Fibroblast of lung (primary cell): ENCODE data around the gene N4BP2L1. TPM values are rescaled to one million over a fixed set of nuclear protein-coding genes. Genes with fewer than 3 reads are reported as not detected.

Experiments used
- DNase-seq, 2 donors: peaks; one replicate each; pipeline versions ENCODE4 v3.0.0 to v3.0.0-alpha.2; 2010; ENCODE audit warnings: low read depth in 2 of 2
- H2AFZ ChIP-seq: 2 replicates; pipeline ENCODE4 v1.5.1; 2012; ENCODE audit warnings: low read length, control low read depth, inconsistent platforms
- H3K27ac ChIP-seq: 2 replicates; pipeline ENCODE4 v1.5.1; 2011; ENCODE audit warnings: low read length, control low read depth; ENCODE audit not compliant: insufficient read depth
- H3K27me3 ChIP-seq: 2 replicates; pipeline ENCODE4 v1.5.1; 2011; ENCODE audit warnings: mild to moderate bottlenecking, low read length; ENCODE audit not compliant: control insufficient read depth, insufficient read depth
- H3K36me3 ChIP-seq: 2 replicates; pipeline ENCODE4 v1.5.1; 2011; ENCODE audit warnings: low read length; ENCODE audit not compliant: control insufficient read depth, insufficient read depth
- H3K4me1 ChIP-seq: 2 replicates; pipeline ENCODE4 v1.5.1; 2011; ENCODE audit warnings: low read length; ENCODE audit not compliant: control insufficient read depth, insufficient read depth; ENCODE audit errors: extremely low read depth
- H3K4me2 ChIP-seq: 2 replicates; pipeline ENCODE4 v1.5.1; 2011; ENCODE audit warnings: low read length, control low read depth; ENCODE audit not compliant: insufficient read depth; ENCODE audit errors: extremely low read depth
- H3K4me3 ChIP-seq, 4 experiments: fragments of 200-600 bp in 1 of 4; sonication (generic) in 1 of 4; replicated peaks in 1 of 4; 2 replicates each; pipeline ENCODE4 v1.5.1; 2011 to 2016; ENCODE audit warnings: low read length in 4 of 4, low read depth in 3 of 4, mild to moderate bottlenecking in 3 of 4, control low read depth in 2 of 4, inconsistent platforms in 1 of 4, mixed read lengths in 1 of 4; ENCODE audit not compliant: insufficient read depth in 1 of 4; ENCODE audit errors: control extremely low read depth in 1 of 4
- H3K79me2 ChIP-seq: 2 replicates; pipeline ENCODE4 v1.5.1; 2012; ENCODE audit warnings: mild to moderate bottlenecking, low read length, inconsistent platforms; ENCODE audit not compliant: control insufficient read depth, insufficient read depth
- H3K9ac ChIP-seq: 2 replicates; pipeline ENCODE4 v1.5.1; 2011; ENCODE audit warnings: mild to moderate bottlenecking, low read length, control low read depth; ENCODE audit not compliant: insufficient read depth
- H3K9me3 ChIP-seq: 2 replicates; pipeline ENCODE4 v1.5.1; 2012; ENCODE audit warnings: low read depth, low read length; ENCODE audit not compliant: control insufficient read depth, insufficient read depth
- H4K20me1 ChIP-seq: 2 replicates; pipeline ENCODE4 v1.5.1; 2011; ENCODE audit warnings: low read length; ENCODE audit not compliant: control insufficient read depth, insufficient read depth; ENCODE audit errors: extremely low read depth
- EZH2 ChIP-seq: IDR thresholded peaks from 2 replicates; pipeline ENCODE4 v1.5.1; 2012; ENCODE audit warnings: low read length, control low read depth, mild to moderate bottlenecking; ENCODE audit errors: missing control alignments
- polyA plus RNA-seq, 2 donors: library from polyadenylated mRNA; depleted of rRNA in 1 of 2; stranded (reverse) in 1 of 2; unstranded in 1 of 2; fragments of >200 nt; gene quantifications; 2 replicates each; pipeline ENCODE4 v1.2.1, GENCODE V29; 2011 to 2012; ENCODE audit warnings: missing spikeins in 1 of 2
- total RNA-seq: library from RNA; depleted of rRNA; stranded (reverse); fragments of >200 nt; gene quantifications from 2 replicates; pipeline ENCODE4 v1.2.1, GENCODE V29; 2014
- TF ChIP-seq, protein P1 (sequence below), 2 donors: IDR thresholded peaks in 1 of 2; conservative IDR thresholded peaks in 1 of 2; 1 replicate in 1 of 2; 2 replicates in 1 of 2; pipeline ENCODE4 v1.5.1; 2011 to 2012; ENCODE audit warnings: low read length in 2 of 2, control low read depth in 1 of 2, inconsistent platforms in 1 of 2, low read depth in 1 of 2, mild to moderate bottlenecking in 1 of 2

N4BP2L1 gene
- total and polyA plus RNA-seq, 2 donors (not counting 1 experiment from before 2014, with no cell fraction given) = 2.7 to 5.9 TPM

DNA sequence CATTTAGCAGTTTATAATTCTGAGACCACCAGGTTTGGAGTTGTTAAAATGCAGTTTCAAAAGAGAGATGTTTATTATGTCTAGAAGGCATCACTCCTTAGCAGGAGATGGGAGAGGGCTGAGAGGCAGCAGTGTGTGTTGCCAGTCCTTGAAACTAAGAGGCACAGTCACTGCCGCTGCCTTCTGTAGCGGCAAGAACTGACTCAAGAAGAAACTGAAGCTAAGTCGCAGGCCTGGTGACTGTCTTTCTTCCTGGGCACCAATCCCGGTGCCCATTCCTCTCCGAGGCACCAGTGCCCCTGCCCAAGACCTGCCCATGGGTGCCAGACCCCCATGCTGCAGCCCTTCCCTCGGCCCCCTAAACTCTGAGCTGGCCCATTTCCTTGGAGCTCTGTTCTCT is 20.1 kb downstream of the N4BP2L1 start:
- Histone ChIP-seq H3K9me3 (no peaks in the 10 kb centered on the region), H4K20me1 (no peaks in the 10 kb centered on the region), H3K9ac (no peak overlapping the region), H3K79me2 (no peaks in the 10 kb centered on the region), H3K4me1 (no peaks in the 10 kb centered on the region), H3K36me3 (no peaks in the 10 kb centered on the region), H3K4me3 (no peak overlapping the region), H3K4me2 (no peak overlapping the region), H3K27ac (no peak overlapping the region), H2AFZ (no peak overlapping the region), H3K27me3 (no peaks in the 10 kb centered on the region)
- no peak for TF ChIP-seq EZH2
- TF ChIP-seq, protein P1, sequence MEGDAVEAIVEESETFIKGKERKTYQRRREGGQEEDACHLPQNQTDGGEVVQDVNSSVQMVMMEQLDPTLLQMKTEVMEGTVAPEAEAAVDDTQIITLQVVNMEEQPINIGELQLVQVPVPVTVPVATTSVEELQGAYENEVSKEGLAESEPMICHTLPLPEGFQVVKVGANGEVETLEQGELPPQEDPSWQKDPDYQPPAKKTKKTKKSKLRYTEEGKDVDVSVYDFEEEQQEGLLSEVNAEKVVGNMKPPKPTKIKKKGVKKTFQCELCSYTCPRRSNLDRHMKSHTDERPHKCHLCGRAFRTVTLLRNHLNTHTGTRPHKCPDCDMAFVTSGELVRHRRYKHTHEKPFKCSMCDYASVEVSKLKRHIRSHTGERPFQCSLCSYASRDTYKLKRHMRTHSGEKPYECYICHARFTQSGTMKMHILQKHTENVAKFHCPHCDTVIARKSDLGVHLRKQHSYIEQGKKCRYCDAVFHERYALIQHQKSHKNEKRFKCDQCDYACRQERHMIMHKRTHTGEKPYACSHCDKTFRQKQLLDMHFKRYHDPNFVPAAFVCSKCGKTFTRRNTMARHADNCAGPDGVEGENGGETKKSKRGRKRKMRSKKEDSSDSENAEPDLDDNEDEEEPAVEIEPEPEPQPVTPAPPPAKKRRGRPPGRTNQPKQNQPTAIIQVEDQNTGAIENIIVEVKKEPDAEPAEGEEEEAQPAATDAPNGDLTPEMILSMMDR (conservative IDR thresholded peaks at IDR 0.05 in 1 of 2, IDR thresholded peaks at IDR 0.05 in 1 of 2; ENCODE audit: low read depth in 1 of 2, low read length in 2 of 2) = no peak
- DNase-seq = no peak

GRCh38 chr13:32403108-32403507 is 24.8 kb downstream of the N4BP2L1 start:
- no peak for DNase-seq
- Histone ChIP-seq H3K36me3 (no peaks in the 10 kb centered on the region), H3K4me2 (no peak overlapping the region), H3K9me3 (no peaks in the 10 kb centered on the region), H3K27me3 (no peaks in the 10 kb centered on the region), H3K9ac (no peak overlapping the region), H3K4me1 (no peaks in the 10 kb centered on the region), H2AFZ (no peak overlapping the region), H3K79me2 (no peaks in the 10 kb centered on the region), H3K27ac (no peak overlapping the region), H3K4me3 (no peak overlapping the region), H4K20me1 (no peaks in the 10 kb centered on the region)
- TF ChIP-seq, protein P1 (conservative IDR thresholded peaks at IDR 0.05 in 1 of 2, IDR thresholded peaks at IDR 0.05 in 1 of 2; ENCODE audit: low read depth in 1 of 2, low read length in 2 of 2) = no peak
- TF ChIP-seq EZH2 = no peak

GRCh38 chr13:32391101-32391619 is 36.8 kb downstream of the N4BP2L1 start:
- H3K9me3 ChIP-seq = no peaks in the 10 kb centered on the region
- H3K27me3 ChIP-seq = no peaks in the 10 kb centered on the region
- no peak overlapping the region for H2AFZ ChIP-seq
- H3K36me3 ChIP-seq = no peaks in the 10 kb centered on the region
- no peaks in the 10 kb centered on the region for H3K79me2 ChIP-seq
- H3K4me3 ChIP-seq = no peak overlapping the region
- no peak overlapping the region for H3K4me2 ChIP-seq
- H4K20me1 ChIP-seq = no peaks in the 10 kb centered on the region
- TF ChIP-seq EZH2 = no peak
- TF ChIP-seq, protein P1 (conservative IDR thresholded peaks at IDR 0.05 in 1 of 2, IDR thresholded peaks at IDR 0.05 in 1 of 2; ENCODE audit: low read depth in 1 of 2, low read length in 2 of 2) = no peak
- no peaks in the 10 kb centered on the region for H3K4me1 ChIP-seq
- DNase-seq = no peak
- no peak overlapping the region for H3K27ac ChIP-seq
- H3K9ac ChIP-seq = no peak overlapping the region
